Right ventricle myocardium inferior (tissue), 1 donor: ENCODE results near the gene LPIN1. TPM values are rescaled to one million over a fixed set of nuclear protein-coding genes. Genes with fewer than 3 reads are reported as not detected.
"Not testable (repeated sequence)": the region's sequence is repeated elsewhere in the genome, so short reads cannot be mapped to it uniquely, and the experiment has no call there.

Experiments
- ATAC-seq: fragments of 200-7000 bp; cut with Tn5 transposase; one replicate; pipeline ENCODE4 v1.9.1; 2020; ENCODE audit warnings: mild to moderate bottlenecking, moderate library complexity
- DNase-seq: peaks from one replicate; pipeline ENCODE4 v3.0.0; 2021; ENCODE audit errors: missing footprints
- intact Hi-C: fragments of 100-400 bp; cut with DNase I; formaldehyde crosslinking; loops from one replicate; pipeline ENCODE4 v1.11.0; 2022
- total RNA-seq: library from RNA; stranded (reverse); fragmentation: NEBNext Ultra II Directional; extraction: Animal tissue kit (Norgen Biotek cat#: 25700); gene quantifications from one replicate; pipeline ENCODE4 v1.2.1, GENCODE V29; 2021
- donor health status: DM: no; HTN: yes; CAD: no; lungs with severe emphysema.

LPIN1 gene
- total RNA-seq, 1 donor from 2014 or later = 64.6 TPM

DNA sequence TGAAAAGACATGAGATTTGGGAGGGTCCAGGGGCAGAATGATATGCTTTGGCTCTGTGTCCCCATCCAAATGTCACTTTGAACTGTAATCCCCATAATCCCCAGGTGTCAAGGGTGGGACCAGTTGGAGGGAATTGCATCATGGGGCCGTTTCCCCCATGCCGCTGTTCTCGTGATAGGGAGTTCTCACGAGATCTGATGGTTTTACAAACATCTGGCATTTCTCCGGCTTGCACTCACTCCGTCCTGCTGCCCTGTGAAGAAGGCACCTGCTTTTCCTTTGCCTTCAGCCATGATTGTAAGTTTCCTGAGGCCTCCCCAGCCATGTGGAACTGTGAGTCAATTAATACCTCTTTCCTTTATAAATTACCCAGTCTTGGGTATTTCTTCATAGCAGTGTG, 51.4 kb downstream of the LPIN1 start:
- DNase-seq (no peak), ATAC-seq (no peak)
- intact Hi-C loops = no loop called here

DNA sequence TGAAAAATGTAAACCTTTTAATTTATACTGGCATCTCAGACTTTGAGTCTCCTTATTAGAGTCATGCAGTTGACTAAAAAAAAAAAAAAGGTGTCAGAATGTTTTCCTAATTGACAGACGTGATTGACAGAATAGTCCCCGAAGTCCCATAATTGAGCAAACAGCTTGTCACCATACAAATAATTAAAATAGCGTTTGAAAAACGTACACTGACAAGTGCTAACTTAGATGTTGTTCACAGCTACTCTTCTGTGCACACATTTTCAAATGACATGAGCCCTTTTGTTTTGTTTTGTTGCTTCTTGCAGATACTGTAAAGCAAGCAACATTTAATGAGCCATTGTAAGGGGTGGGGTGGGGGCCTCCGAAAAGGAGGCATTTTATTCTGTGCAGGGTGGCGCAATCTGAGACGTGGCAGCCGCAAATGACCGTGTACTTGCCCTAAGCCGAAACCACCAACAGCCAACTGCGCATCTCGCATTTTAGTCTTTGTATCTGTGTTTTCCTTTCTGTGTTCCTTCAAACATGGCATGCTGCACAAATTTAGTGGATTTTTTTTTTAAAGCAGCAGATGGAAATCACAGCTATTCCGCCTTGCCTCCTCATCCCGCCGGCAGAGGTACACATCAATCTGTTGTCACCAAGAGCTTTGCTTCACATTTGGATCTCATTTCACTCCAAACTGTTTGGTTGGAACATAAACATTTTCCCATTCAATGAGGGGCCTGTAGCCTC, 52.4 kb downstream of the LPIN1 start:
- intact Hi-C loops = no loop called here

DNA sequence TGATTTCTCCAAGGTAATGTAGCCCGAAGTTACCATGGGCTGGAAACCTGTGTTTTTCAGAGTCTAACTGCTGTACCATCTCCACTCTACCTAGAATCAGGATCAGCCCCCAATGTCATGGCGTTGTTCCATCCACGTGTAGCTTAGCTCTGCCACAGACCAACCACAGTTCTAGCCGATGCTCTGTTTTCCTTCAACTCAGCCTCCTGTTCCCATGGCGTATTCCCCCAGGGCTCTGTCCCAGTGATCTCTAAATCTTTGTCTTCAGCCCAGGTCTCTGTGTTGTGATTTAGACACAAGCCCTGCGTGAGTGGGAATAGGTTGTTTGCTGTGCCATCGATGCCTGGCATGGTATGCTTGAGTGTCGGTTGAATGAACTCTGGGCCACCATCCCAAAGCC, 53.4 kb downstream of the LPIN1 start:
- ATAC-seq (no peak), DNase-seq (no peak)
- intact Hi-C loops = no loop called here

More for the DNA sequence above, 52.4 kb downstream of the LPIN1 start:
- no peak for ATAC-seq
- DNase-seq = no peak

DNA sequence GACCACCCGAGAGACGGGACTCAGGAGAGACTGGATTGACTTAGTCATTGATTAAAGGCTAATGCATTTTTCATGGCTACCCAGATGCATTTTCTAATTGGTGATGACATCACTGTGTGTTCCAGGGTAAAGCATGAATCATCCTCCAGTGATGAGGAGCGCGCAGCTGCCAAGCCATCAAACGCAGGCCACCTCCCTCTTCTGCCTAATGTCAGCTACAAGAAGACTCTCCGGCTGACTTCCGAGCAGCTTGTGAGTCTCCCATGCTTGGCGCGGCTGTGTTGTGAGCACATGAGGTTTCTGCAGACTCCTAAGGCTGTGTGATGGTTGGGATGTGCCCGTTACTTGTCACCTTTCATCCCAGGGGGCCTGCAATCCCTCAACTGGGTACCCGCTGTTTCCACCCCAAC, 56.4 kb downstream of the LPIN1 start:
- ATAC-seq (no peak), DNase-seq (no peak)
- intact Hi-C loops = no loop called here

DNA sequence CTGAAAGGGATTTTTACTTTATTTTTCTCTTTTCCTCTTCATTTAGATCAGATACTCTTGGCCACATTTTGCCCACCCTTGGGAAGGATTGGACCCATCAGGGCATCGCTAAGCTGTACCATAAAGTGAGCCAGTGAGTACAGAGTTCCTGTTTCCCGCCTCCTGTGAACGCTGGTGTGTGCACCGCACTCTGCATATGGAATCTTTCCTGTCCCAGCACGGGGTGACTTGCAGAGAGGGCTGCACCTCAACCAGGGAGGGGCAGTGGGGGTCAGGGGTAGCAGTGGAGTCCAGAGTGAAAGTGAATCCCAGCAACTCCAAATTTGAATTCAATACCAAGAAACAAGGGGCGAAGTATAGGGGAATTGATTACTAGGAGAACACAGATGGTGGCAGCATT, 58.6 kb downstream of the LPIN1 start:
- no peak for ATAC-seq
- DNase-seq = no peak
- intact Hi-C loops = no loop called here

DNA sequence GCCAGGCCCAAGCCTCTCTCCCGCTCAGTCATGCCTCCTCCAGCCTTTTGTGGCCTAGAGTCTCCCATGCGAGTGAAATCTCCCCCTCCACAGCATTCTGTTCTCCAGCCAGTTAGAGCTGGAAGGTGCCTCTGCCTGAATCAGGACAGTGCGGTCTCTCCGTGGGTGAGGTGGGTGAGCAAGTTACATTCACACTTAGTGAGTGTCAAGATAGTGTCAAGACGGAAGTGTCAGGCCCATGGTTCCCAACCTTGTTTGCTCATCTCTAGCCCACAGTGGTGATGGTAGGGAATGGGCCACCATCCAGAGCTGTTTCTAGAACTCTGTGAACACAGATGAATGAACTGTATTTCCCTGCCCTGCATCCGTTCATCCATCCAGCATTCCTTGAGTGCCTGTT, 59.5 kb downstream of the LPIN1 start:
- DNase-seq = no peak
- ATAC-seq = no peak
- intact Hi-C loops = no loop called here

DNA sequence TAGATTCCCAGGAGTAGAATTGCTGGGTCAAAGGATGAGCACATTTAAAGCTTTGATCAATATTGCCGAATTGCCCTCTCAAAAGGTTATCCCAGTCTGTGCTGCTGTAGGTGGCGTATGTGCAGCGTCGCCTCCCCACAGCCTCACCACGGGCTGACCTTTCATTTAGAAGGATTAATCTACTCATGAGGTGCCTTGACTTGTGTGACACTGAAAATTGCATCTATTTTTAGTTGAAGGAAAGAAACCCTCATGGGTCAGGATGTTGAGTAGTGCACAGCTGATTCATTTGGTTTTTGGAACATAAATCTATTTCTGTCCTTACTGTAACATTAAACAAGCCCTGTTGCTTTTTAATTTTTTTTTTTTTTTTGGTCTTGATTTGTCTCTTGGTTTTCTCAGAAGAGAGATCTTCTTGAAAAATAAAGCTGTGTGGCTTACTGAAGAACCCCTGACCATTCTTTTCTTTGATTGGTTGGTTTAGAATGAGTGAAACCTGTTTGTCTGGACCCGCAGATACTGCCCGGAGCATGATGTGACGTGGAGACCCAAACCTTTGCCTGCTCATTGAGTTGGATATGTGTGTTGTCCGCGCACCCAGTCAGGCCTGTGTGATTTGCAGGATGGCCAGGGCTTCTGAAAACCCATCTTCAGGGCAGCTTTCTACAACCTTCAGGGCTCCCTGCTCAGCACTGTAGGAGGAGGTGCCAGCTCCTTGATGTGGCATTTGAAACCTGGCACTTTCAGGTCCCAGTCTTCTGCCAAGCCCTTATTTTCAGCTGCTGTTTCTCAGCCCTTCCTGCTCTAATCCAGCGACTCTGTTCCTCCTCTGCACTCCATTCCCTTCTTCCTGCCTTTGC, 61.0 kb downstream of the LPIN1 start:
- DNase-seq (no peak), ATAC-seq (peak; percentile 52)
- intact Hi-C loops = no loop called here

DNA sequence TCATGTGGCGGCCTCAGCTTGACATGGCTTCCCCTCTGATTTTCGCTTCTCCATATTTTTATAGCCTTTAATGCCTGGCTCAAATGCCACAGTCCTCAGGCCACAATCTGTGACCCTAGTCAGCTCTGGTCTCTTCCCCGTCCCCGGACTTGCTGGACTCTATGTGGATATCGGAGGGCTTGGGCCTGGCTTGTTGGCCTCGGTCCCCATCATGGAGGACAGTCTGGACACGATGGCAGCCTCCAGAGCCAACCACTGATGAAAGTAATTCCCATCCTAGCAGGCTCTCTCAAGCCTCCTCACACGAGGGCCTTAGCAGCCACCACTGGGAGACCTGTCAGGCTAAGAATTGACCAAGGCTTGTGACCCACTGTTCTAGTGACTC, 61.6 kb downstream of the LPIN1 start:
- DNase-seq = no peak
- intact Hi-C loops = no loop called here
- no peak for ATAC-seq

DNA sequence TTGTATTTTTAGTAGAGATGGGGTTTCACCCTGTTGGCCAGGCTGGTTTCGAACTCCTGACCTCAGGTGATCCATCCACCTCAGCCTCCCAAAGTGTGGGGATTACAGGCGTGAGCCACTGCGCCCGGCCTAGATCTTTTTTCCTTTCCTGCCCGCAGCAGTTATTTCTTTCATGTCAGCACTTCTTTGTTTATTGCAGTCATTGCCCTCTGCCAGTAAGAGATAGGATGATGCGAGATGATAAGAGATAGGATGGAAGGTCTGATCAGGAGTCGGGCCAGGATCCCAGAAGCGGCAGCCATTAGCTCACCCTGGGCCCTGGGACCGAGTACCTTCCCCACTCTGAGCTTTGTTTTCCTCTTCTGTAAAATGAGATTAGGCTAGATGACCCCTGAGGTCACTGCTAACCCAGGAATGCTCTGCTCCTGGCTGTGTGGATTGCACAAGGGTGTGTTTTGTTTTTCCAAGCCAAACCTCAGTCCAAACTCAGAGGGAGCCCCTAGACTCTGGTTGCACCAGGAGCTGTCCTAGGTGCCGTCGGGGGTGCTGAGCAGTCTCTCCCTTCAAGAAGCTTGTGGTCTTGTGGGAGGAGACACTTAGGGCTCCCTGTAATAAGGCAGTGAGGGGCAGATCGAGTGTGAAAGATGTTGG, 63.3 kb downstream of the LPIN1 start:
- intact Hi-C loops = no loop called here
- DNase-seq (no peak), ATAC-seq (no peak)

DNA sequence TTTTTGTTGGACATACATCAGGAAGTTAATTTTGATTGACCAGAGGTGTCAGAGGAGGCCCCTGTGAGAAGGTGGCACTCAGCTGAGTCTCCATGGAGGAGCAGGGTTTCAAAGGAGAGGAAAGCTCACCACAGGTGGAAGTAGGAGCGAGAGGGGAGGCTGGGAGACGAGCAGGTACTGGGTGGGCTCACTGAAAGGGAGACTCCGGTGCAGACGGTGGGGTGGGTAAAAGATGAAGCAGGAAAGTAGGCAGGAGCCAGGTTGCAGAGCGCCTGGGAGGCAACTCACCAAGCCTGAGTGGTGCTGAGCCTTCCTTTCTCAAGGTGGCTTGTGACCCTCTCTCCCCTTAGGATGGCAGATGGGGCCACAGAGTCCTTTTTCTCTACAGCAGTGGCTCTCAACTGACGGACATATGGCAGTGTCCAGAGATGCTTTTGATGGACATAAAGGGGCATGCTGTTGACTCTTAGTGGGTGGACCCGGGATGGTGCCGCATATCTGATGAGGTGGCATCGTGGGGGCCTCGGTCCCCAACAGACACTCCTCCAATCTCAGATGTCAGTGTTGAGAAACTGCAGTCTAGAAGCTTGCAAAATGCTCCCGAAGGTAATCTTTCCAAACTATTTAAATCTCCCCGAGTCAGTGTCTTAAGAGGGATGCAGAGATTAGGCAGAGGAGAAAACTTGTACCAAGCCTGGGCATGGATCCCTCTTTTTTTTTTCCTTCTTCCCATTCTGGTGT, 64.0 kb downstream of the LPIN1 start:
- intact Hi-C loops = no loop called here
- ATAC-seq (no peak), DNase-seq (no peak)

DNA sequence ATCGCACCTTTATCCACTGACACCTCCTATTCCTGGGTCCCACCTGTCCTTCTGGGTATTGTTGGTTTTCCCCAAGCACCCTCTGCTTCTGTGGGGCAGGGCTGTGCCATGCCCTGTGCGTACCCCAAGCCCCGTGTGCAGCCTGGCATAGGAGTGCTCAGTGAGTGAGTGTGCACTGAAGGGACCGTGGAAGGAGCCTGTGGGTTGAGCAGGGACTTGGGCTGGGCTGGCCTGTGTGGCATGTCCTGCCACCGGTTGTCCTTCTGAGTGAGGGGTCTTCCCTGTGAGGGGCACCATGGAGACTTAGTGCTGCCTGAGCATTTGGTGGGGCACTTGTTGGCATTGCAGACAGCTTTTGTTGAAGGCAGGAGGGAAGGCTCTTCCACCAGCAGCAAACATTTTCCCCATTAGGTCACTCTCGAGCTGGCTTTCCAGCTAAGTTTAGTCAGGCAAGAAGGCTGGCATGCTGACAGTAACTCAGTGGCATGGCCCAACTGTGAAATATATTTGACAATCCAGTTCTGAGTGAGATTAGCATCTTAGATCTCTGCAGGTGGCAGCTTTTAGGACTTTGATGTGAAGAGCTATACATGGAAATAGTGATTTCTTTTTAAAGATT, 64.7 kb downstream of the LPIN1 start:
- intact Hi-C loops = no loop called here
- ATAC-seq (no peak), DNase-seq (no peak)

DNA sequence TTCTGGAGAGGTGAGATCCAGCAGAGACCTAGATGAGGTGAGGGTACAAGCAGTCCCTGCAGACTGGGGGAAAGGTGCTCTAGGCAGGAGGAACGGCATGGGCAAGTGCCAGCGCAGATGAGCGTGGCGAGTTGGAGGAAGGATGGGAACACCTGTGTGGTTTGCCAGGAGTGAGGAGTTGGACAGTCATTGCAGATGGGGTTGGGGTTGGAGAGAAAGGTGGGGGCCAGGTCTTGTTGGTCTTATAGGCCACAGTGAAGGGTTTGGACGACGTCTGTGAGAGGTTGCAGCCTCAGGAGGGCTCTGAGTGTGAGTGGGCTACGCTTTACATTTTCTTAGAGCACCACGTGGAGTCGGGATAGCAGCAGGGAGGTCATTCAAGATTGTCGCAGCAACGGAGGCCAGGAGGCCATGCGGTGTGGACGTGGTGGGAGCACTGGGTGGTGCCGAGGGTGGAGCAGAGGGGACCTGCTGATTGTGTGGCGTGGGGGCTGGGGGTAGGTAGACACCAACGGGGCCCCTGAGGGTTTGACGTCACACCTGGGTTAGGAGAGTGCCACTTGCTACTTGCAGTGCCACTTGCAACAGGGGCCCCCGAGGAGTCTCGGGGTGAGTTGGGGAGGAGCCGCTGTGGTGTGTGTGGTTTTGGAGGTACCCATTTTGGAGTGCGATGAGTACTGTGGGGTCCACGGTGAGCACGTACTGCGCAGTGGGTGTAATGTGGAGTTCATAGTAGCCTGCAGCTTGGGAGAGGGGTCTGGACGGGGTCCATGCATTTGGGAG, 66.2 kb downstream of the LPIN1 start:
- DNase-seq (no peak), ATAC-seq (no peak)
- intact Hi-C loops = no loop called here

DNA sequence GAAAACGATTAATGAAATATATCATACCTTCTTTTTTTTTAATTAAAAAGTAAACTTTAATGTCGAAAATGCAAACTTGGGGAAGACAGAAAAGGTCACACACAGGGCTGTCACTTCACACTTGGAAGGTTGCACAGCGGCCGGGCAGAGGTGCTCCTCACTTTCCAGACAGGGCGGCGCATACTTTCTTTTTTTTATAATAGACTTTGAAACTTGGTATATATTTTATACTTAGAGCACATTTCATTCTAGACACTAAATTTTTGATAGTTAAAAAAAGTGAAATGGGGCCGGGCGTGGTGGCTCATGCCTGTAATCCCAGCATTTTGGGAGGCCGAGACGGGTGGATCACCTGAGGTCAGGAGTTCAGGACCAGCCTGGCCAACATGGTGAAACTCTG, 66.9 kb downstream of the LPIN1 start:
- ATAC-seq, intact Hi-C loops, DNase-seq: not testable (repeated sequence)

DNA sequence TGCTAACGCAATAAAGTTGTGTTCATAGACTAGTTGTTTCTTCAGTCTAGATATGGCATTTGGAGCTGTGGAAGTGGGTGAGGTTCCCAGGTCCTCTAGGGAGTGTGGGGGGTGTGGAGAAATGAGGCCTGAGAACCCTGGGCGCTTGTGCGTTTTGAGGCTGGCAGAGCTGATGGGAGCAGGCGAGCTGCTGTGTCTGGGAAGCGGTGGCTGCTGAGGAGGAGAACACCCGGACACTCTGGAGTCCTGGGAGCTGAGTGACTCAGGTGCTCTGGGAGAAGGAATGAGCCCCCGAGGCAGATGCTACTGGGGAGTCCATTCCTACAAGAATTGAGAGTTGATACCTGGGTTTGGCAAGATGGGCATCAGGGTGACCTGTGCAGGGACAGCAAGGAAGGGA, 67.5 kb downstream of the LPIN1 start:
- DNase-seq = no peak
- intact Hi-C loops = no loop called here
- no peak for ATAC-seq

DNA sequence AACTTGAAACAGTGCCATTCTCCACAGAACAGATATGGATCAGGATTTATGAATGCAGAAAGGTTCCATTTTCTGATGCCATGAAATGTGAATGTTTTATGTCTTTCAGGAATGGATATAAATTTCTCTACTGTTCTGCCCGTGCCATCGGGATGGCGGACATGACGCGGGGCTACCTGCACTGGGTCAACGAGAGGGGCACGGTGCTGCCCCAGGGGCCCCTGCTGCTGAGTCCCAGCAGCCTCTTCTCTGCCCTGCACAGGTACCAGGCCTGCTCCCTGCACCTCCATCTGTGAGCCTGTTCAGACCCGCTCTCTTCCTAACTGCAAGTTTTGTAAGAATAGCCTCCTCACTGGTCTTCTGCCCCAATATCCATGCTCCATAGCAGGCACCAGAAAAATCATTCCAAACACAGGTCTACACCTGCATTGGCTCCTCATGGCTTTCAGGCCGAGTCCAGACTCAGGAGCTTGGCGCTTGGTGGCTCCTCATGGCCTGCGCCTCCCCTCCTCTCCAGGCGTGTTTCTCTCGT, 68.6 kb downstream of the LPIN1 start:
- intact Hi-C loops = no loop called here
- DNase-seq (no peak), ATAC-seq (no peak)

DNA sequence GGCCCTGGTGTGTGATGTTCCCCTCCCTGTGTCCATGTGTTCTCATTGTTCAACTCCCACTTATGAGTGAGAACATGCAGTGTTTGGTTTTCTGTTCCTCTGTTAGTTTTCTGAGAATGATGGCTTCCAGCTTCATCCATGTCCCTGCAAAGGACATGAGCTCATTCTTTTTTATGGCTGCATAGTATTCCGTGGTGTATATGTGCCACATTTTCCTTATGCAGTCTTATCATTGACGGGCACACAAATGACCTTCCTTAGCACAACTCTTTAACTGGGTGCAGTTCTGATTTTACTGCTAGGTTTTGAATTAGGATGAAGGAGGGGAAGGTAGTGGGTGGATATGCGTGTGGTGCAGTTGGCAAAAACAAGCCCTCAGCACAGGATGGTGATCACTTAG, 70.5 kb downstream of the LPIN1 start:
- DNase-seq, intact Hi-C loops, ATAC-seq: not testable (repeated sequence)

DNA sequence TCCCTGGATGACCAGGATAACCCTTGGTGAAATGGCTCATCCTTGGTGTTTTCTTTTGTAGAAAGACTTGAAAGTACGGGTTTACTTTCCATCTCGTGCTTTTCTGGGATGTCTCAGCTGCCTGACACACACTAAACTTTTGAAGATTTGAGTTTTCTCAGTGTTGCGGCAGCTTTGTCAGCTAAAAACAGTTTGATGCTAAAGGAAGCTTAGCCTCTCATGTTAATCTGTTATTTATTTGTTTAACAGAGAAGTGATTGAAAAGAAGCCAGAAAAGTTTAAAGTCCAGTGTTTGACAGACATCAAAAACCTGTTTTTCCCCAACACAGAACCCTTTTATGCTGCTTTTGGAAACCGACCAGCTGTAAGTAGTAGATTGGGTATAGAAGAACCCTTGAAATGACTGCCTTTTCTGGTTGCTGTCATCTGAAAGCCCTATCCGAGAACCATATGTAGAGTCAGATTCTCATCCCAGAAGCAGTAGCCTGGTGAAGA, 72.8 kb downstream of the LPIN1 start:
- ATAC-seq (no peak), DNase-seq (no peak)
- intact Hi-C loops = no loop called here

DNA sequence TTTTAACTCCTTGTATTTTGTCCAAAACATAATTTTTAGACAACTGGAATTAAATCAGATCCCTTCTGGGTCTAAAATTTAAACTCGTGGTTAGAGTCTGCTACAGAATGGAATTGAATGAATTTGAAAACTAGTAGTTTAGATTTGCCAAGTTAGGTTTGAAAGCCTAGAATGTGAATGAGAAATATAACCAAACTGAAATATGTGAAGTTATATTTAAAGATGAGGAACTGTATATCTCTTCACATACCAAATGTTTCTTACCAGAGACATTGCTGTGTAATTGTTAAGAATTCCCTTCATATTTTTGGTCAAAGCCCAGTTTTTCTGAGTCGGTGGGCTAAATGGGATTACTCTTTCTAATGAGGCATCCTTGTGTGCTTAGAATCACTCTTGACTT, 74.2 kb downstream of the LPIN1 start:
- no peak for DNase-seq
- intact Hi-C loops = no loop called here
- ATAC-seq = no peak
